Measurements from ENCODE around the gene CRABP2. TPM values are rescaled to one million over a fixed set of nuclear protein-coding genes. Genes with fewer than 3 reads are reported as not detected.

The CRABP2 gene
- total and polyA plus RNA-seq, 2 experiments from 2014 or later, result 45.9 to 137 TPM

GRCh38 chr1:156741481-156741983 is 36.1 kb upstream of the CRABP2 start:
- Histone ChIP-seq H3K79me2 (replicated peaks; ENCODE audit: insufficient read depth) (peaks cover 25% of the 10 kb centered on the region), H3K4me2 (peak overlapping the region; percentile 60), H3K9me2 (ENCODE audit: insufficient read depth) (no peaks in the 10 kb centered on the region), H2AFZ (no peak overlapping the region), H3K4me3 (peak overlapping the region; percentile 36), H3K27ac (ENCODE audit: low read depth) (peak overlapping the region; percentile 84), H3K4me1 (ENCODE audit: insufficient read depth) (peaks cover 40% of the 10 kb centered on the region), H3K27me3 (ENCODE audit: insufficient read depth) (no peaks in the 10 kb centered on the region), H4K20me1 (replicated peaks; ENCODE audit: insufficient read depth) (peaks cover 9% of the 10 kb centered on the region), H3F3A (replicated peaks; ENCODE audit: low read depth) (peaks cover 25% of the 10 kb centered on the region), H3K36me3 (ENCODE audit: insufficient read depth) (peaks cover 5% of the 10 kb centered on the region; the same call in 1 of the 2 replicates)
- Mint-ChIP-seq H3K9me3 (no peaks in the 10 kb centered on the region; the same call in 2 of the 3 replicates), H3K4me1 (peaks cover 34% of the 10 kb centered on the region), H3K27ac (peak overlapping the region; percentile 99), H3K36me3 (ENCODE audit: low read depth) (peaks cover 58% of the 10 kb centered on the region), H3K27me3 (ENCODE audit: insufficient read depth, low read depth, poor library complexity) (peaks cover 32% of the 10 kb centered on the region), H3K4me3 (peak overlapping the region; percentile 98)
- TF ChIP-seq POLR2AphosphoS5 (IDR thresholded peaks at IDR 0.05; ENCODE audit: low read depth) (no peak), STAT1 (IDR thresholded peaks at IDR 0.05; ENCODE audit: unreplicated experiment) (no peak), REST (IDR thresholded peaks at IDR 0.05; ENCODE audit: unreplicated experiment) (no peak), NANOG (IDR thresholded peaks at IDR 0.05; ENCODE audit: borderline replicate concordance) (no peak), JUNB (IDR thresholded peaks at IDR 0.05; ENCODE audit: unreplicated experiment) (no peak), ZNF462 (CRISPR knock-in tag; IDR thresholded peaks at IDR 0.05) (no peak), EZH2phosphoT487 (IDR thresholded peaks at IDR 0.05; ENCODE audit: unreplicated experiment) (no peak), EZH2 (IDR thresholded peaks at IDR 0.05; ENCODE audit: low read depth, unreplicated experiment) (no peak), CTCF (conservative IDR thresholded peaks at IDR 0.05; ENCODE audit: low read depth in 2 of 2) (no peak), ZNF331 (CRISPR knock-in tag; IDR thresholded peaks at IDR 0.05; ENCODE audit: low read depth) (no peak), CREB1 (CRISPR knock-in tag; IDR thresholded peaks at IDR 0.05; ENCODE audit: low read depth) (no peak)
- TF ChIP-seq, protein P1, sequence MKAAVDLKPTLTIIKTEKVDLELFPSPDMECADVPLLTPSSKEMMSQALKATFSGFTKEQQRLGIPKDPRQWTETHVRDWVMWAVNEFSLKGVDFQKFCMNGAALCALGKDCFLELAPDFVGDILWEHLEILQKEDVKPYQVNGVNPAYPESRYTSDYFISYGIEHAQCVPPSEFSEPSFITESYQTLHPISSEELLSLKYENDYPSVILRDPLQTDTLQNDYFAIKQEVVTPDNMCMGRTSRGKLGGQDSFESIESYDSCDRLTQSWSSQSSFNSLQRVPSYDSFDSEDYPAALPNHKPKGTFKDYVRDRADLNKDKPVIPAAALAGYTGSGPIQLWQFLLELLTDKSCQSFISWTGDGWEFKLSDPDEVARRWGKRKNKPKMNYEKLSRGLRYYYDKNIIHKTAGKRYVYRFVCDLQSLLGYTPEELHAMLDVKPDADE (IDR thresholded peaks at IDR 0.05), result no peak
- ATAC-seq, result peak; percentile 1
- DNase-seq (ENCODE audit: low spot score), result no peak
